Uterus (tissue), 4 donors: ENCODE results near the gene ACY1. TPM values are rescaled to one million over a fixed set of nuclear protein-coding genes. Genes with fewer than 3 reads are reported as not detected.
"Not testable (repeated sequence)": the region's sequence is repeated elsewhere in the genome, so short reads cannot be mapped to it uniquely, and the experiment has no call there.

Source experiments
- DNase-seq, 2 donors: peaks; one replicate each; pipeline ENCODE4 v3.0.0-alpha.2; 2019 to 2020
- H3K27ac ChIP-seq, 2 donors: fragments of 200-600 bp; sonication (generic); 1 replicate in 1 of 2; 2 replicates in 1 of 2; pipeline ENCODE4 v1.5.1; 2016 to 2018
- H3K27me3 ChIP-seq, 2 donors: fragments of 200-600 bp; sonication (generic); one replicate each; pipeline ENCODE4 v1.5.1; 2018 to 2019; ENCODE audit warnings: control low read depth in 1 of 2
- H3K36me3 ChIP-seq, 2 donors: fragments of 200-600 bp; sonication (generic); one replicate each; pipeline ENCODE4 v1.5.1; 2019; ENCODE audit warnings: control low read depth in 1 of 2
- H3K4me1 ChIP-seq, 2 donors: fragments of 200-600 bp; sonication (generic); one replicate each; pipeline ENCODE4 v1.5.1; 2018 to 2019; ENCODE audit warnings: control low read depth in 1 of 2
- H3K4me3 ChIP-seq, 2 donors: fragments of 200-600 bp; sonication (generic); 1 replicate in 1 of 2; 2 replicates in 1 of 2; pipeline ENCODE4 v1.5.1; 2018 to 2019; ENCODE audit warnings: mild to moderate bottlenecking in 1 of 2
- H3K9me3 ChIP-seq, 2 donors: fragments of 200-600 bp; sonication (generic); one replicate each; pipeline ENCODE4 v1.5.1; 2019; ENCODE audit warnings: control low read depth in 1 of 2
- CTCF ChIP-seq, 4 experiments: fragments of 200-600 bp in 2 of 4; fragments of 450-650 bp in 2 of 4; sonication (generic) in 2 of 4; IDR thresholded peaks; one replicate each; pipeline ENCODE4 v1.5.1; 2016 to 2019; ENCODE audit warnings: antibody characterized with exemption in 4 of 4, mild to moderate bottlenecking in 2 of 4, moderate library complexity in 1 of 4
- POLR2A ChIP-seq, 2 donors: fragments of 450-650 bp; IDR thresholded peaks; one replicate each; pipeline ENCODE4 v1.6.1; 2016; ENCODE audit warnings: antibody characterized with exemption in 2 of 2, mild to moderate bottlenecking in 1 of 2, moderate library complexity in 1 of 2
- intact Hi-C: fragments of 100-400 bp; cut with DNase I; formaldehyde crosslinking; loops from one replicate; pipeline ENCODE4 v1.15.1; 2023; ENCODE audit warnings: low total_unique reads
- total RNA-seq, 4 donors: library from RNA; depleted of rRNA in 3 of 4; stranded (reverse); fragments of >200 nt in 3 of 4; gene quantifications; one replicate each; pipeline versions ENCODE4 v1.1.0 to v1.2.4, GENCODE V29; 2014 to 2023
- donor health status: DM: yes; HTN: yes; CAD: no.

ACY1 gene
- total RNA-seq, 4 donors from 2014 or later: 1.3 to 19.0 (median 12.4) TPM; not detected in 1

GRCh38 chr3:51992017-51992682, 8.8 kb downstream of the ACY1 start:
- Histone ChIP-seq H3K4me1 (peaks cover 0 to 6% of the 10 kb centered on the region in 2 donors), H3K4me3 (no peak overlapping the region), H3K9me3 (no peaks in the 10 kb centered on the region), H3K27ac (no peak overlapping the region), H3K27me3 (no peaks in the 10 kb centered on the region), H3K36me3 (no peaks in the 10 kb centered on the region)
- intact Hi-C loops: no loop called here
- no peak for TF ChIP-seq CTCF (IDR thresholded peaks at IDR 0.05)
- no peak for TF ChIP-seq POLR2A (IDR thresholded peaks at IDR 0.05)
- no peak for DNase-seq

GRCh38 chr3:51993657-51994056, 10.3 kb downstream of the ACY1 start:
- H3K27me3 ChIP-seq, H3K36me3 ChIP-seq, H3K9me3 ChIP-seq, intact Hi-C loops, H3K4me3 ChIP-seq, H3K4me1 ChIP-seq, DNase-seq, H3K27ac ChIP-seq: not testable (repeated sequence)

GRCh38 chr3:51994530-51994929, 11.2 kb downstream of the ACY1 start:
- no peak for DNase-seq
- Histone ChIP-seq H3K4me1 (peaks cover 0 to 6% of the 10 kb centered on the region in 2 donors), H3K9me3 (no peaks in the 10 kb centered on the region), H3K27me3 (no peaks in the 10 kb centered on the region), H3K27ac (peak overlapping the region in 1 of 2 donors; percentile 87), H3K36me3 (no peaks in the 10 kb centered on the region), H3K4me3 (no peak overlapping the region)
- TF ChIP-seq POLR2A (IDR thresholded peaks at IDR 0.05) (no peak), CTCF (IDR thresholded peaks at IDR 0.05) (no peak)
- intact Hi-C loops: no loop called here

GRCh38 chr3:51995346-51996163, 12.2 kb downstream of the ACY1 start, which contains the start of gene RPL29:
Gene RPL29 (minus strand): TSS chr3:51995895. CDS start chr3:51995461, 434 bp downstream.
- Histone ChIP-seq H3K9me3 (no peaks in the 10 kb centered on the region), H3K27ac (peak within 1 kb of the TSS; percentile 87 to 89), H3K27me3 (no peaks in the 10 kb centered on the region), H3K4me1 (peaks cover 0 to 6% of the 10 kb centered on the region in 2 donors), H3K36me3 (no peaks in the 10 kb centered on the region), H3K4me3 (peak within 1 kb of the TSS; percentile 71 to 85)
- peak; percentile 24 to 52 (median 44) for TF ChIP-seq CTCF (IDR thresholded peaks at IDR 0.05)
- TF ChIP-seq POLR2A (IDR thresholded peaks at IDR 0.05): peak; percentile 41 to 71
- peak; percentile 94 to 96 for DNase-seq
- intact Hi-C loops: no loop called here

- peaks cover 0 to 6% of the 10 kb centered on the region in 2 donors for H3K4me1 ChIP-seq
- intact Hi-C loops: no loop called here
- H3K27me3 ChIP-seq: no peaks in the 10 kb centered on the region
- H3K27ac ChIP-seq: no peak overlapping the region
- no peaks in the 10 kb centered on the region for H3K9me3 ChIP-seq
- no peak for DNase-seq
- no peak for TF ChIP-seq POLR2A (IDR thresholded peaks at IDR 0.05)
- no peak for TF ChIP-seq CTCF (IDR thresholded peaks at IDR 0.05)
- H3K4me3 ChIP-seq: no peak overlapping the region
- no peaks in the 10 kb centered on the region for H3K36me3 ChIP-seq
Measured at GRCh38 chr3:51997172-51997571, 13.8 kb downstream of the ACY1 start.
